ENCODE data around the gene MORF4L1.
"Not testable (repeated sequence)": the region's sequence is repeated elsewhere in the genome, so short reads cannot be mapped to it uniquely, and the experiment has no call there.

The MORF4L1 gene

DNA sequence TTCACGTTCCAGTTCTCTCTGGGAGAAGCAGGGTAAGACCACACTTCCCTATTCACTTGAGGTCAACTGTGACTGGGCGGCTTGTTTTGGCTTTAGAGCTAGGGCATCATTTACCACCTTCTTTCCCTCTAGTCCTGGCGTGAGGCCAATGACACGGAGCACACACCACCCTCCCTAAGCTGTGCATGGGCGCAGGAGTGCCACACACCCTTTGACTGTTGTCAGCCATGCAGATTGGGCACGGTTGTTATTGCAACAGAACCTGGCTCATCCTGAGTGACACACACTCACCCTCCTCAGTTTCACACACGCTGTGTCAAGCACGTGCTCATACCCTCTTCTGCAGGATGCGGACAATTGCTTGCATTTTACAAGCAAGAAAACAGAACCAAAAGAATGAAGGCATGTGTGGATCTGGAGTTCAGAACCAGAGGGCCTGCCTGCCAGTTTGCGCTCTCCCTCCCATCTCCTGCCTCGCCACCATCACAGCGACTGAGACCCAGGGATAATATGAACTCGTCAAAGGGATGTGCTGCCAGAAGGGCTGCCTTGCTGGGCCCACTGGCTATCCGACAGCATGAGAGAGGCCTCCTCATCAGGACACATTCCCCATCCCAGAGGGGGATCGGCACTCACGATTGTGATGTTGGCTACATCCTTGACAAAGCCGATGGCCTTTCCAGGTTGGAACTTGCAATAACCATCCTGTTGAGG is 54.5 kb downstream of the MORF4L1 start:
- H3K27ac ChIP-seq (ENCODE audit: low read depth, low read length): no peak overlapping the region

DNA sequence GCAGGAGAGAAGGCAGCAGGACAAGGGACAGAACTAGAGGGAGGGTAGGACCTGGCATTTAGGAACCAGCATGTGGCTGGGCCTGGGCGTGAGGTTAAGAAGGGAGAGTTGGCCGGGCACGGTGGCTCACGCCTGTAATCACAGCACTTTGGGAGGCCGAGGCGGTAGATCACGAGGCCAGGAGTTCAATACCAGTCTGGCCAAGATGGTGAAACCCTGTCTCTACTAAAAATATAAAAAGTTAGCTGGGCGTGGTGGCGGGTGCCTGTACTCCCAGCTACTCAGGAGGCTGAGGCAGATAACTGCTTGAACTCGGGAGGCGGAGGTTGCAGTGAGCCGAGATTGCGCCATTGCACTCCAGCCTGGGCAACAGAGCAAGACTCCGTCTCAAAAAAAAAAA is 55.5 kb downstream of the MORF4L1 start:
- H3K4me1 ChIP-seq (ENCODE audit: control insufficient read depth, insufficient read depth, low read length); H3K9ac ChIP-seq (ENCODE audit: low read depth, low read length); H3K36me3 ChIP-seq (ENCODE audit: control insufficient read depth, insufficient read depth, low read length); H3K27ac ChIP-seq (ENCODE audit: low read depth, low read length); H3K9me3 ChIP-seq (ENCODE audit: control insufficient read depth, insufficient read depth, low read length); H3K4me3 ChIP-seq (ENCODE audit: low read depth, low read length); H3K27me3 ChIP-seq (ENCODE audit: control insufficient read depth, insufficient read depth, low read length): not testable (repeated sequence)

More for the DNA sequence above, 54.5 kb downstream of the MORF4L1 start:
- H3K9me3 ChIP-seq (ENCODE audit: control insufficient read depth, insufficient read depth, low read length): no peaks in the 10 kb centered on the region
- H3K4me1 ChIP-seq (ENCODE audit: control insufficient read depth, insufficient read depth, low read length): no peaks in the 10 kb centered on the region
- H3K4me3 ChIP-seq (ENCODE audit: low read depth, low read length): no peak overlapping the region
- H3K9ac ChIP-seq (ENCODE audit: low read depth, low read length): no peak overlapping the region
- peaks cover 12% of the 10 kb centered on the region for H3K36me3 ChIP-seq (ENCODE audit: control insufficient read depth, insufficient read depth, low read length)
- no peaks in the 10 kb centered on the region for H3K27me3 ChIP-seq (ENCODE audit: control insufficient read depth, insufficient read depth, low read length)

GRCh38 chr15:78928616-78929093 is 56.0 kb downstream of the MORF4L1 start:
- H3K27ac ChIP-seq (ENCODE audit: low read depth, low read length): no peak overlapping the region
- H3K4me1 ChIP-seq (ENCODE audit: control insufficient read depth, insufficient read depth, low read length): no peaks in the 10 kb centered on the region
- H3K27me3 ChIP-seq (ENCODE audit: control insufficient read depth, insufficient read depth, low read length): no peaks in the 10 kb centered on the region
- no peak overlapping the region for H3K4me3 ChIP-seq (ENCODE audit: low read depth, low read length)
- no peak overlapping the region for H3K9ac ChIP-seq (ENCODE audit: low read depth, low read length)
- H3K36me3 ChIP-seq (ENCODE audit: control insufficient read depth, insufficient read depth, low read length): peaks cover 2% of the 10 kb centered on the region; the same call in 1 of the 2 replicates
- H3K9me3 ChIP-seq (ENCODE audit: control insufficient read depth, insufficient read depth, low read length): no peaks in the 10 kb centered on the region

GRCh38 chr15:78929536-78930264 is 57.0 kb downstream of the MORF4L1 start:
- Histone ChIP-seq H3K4me3 (ENCODE audit: low read depth, low read length) (no peak overlapping the region), H3K36me3 (ENCODE audit: control insufficient read depth, insufficient read depth, low read length) (no peaks in the 10 kb centered on the region), H3K9ac (ENCODE audit: low read depth, low read length) (no peak overlapping the region), H3K9me3 (ENCODE audit: control insufficient read depth, insufficient read depth, low read length) (no peaks in the 10 kb centered on the region), H3K27me3 (ENCODE audit: control insufficient read depth, insufficient read depth, low read length) (no peaks in the 10 kb centered on the region), H3K27ac (ENCODE audit: low read depth, low read length) (no peak overlapping the region), H3K4me1 (ENCODE audit: control insufficient read depth, insufficient read depth, low read length) (no peaks in the 10 kb centered on the region)

DNA sequence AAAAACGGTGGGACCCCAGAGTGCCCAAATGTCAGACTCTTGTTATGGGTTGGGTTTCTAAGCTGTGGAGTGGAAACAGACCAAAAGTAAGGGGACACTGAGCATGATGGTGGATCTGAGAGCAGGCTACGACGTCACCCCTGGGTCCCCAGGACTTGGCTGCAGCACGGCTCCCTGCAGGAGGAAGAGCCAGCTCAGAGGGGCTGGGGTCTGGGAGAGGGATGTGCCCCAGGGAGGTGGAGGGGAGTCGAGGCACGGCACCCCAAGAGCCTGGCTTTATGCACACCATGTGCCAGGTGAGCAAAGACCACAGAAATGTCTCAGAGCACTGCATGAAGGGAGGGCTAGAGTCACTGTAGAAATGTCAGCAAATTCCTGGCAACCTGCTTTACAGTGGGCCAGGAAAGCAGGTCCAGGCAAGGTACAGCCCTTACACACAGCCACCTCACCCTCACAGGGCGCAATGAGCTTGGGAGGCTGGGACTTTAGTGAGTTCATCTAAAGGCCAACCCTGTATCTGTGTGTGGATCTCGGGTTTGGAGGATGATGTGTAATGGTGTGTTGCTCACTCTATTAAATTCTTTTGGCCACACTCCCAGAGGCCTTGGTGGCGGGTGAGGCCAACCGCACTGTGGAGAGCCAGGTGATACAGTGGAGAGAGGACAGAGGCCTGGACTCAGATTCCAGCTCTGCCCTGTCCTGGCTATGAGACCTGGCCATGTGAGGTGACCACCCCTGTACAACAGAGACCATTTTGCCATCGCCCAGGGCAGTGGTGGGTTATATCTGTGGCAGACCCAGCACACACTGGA is 58.1 kb downstream of the MORF4L1 start:
- Histone ChIP-seq H3K27ac (ENCODE audit: low read depth, low read length) (no peak overlapping the region), H3K27me3 (ENCODE audit: control insufficient read depth, insufficient read depth, low read length) (no peaks in the 10 kb centered on the region), H3K4me3 (ENCODE audit: low read depth, low read length) (no peak overlapping the region), H3K9me3 (ENCODE audit: control insufficient read depth, insufficient read depth, low read length) (no peaks in the 10 kb centered on the region), H3K36me3 (ENCODE audit: control insufficient read depth, insufficient read depth, low read length) (no peaks in the 10 kb centered on the region), H3K4me1 (ENCODE audit: control insufficient read depth, insufficient read depth, low read length) (no peaks in the 10 kb centered on the region), H3K9ac (ENCODE audit: low read depth, low read length) (no peak overlapping the region)

DNA sequence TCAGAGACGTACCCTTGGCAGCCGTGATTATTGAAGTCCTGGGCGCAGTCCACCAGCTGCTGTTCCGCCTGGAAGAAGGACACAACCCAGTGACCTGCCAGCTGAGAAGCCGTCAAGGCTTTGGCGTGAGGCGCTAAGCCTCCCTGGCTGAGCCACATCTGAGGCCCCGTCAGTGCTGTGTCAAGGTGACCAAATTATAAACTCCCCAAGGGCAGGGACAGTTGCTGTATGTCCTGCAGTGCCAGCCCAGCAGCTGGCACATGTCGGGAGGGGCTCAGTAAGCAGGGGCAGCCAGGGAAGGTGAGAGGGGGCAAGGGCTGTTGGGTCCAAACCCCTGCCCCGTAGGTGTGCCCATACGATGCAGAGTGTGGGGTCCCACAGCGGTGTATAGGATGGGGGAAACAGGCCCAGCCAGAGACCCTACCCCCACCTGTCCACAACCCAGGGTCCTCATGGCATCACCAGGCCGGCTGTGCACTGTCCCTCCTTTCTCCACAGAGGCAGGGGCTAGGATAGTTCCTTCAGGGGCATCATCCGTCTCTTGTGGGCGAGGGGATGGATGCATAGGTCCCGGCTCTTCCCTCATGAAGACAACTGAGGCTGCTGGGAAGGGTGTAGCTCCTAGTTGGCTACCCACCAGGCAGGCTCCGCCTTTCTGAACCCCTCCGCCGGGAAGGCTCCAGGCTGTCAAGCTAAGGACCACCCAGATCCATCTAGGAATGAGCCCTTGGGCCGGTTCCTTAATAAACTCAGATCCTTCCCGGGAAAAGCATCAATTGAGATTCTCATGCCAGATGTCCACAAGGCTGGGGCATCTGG is 59.0 kb downstream of the MORF4L1 start:
- no peaks in the 10 kb centered on the region for H3K27me3 ChIP-seq (ENCODE audit: control insufficient read depth, insufficient read depth, low read length)
- H3K9me3 ChIP-seq (ENCODE audit: control insufficient read depth, insufficient read depth, low read length): no peaks in the 10 kb centered on the region
- H3K4me3 ChIP-seq (ENCODE audit: low read depth, low read length): no peak overlapping the region
- H3K9ac ChIP-seq (ENCODE audit: low read depth, low read length): no peak overlapping the region
- no peaks in the 10 kb centered on the region for H3K4me1 ChIP-seq (ENCODE audit: control insufficient read depth, insufficient read depth, low read length)
- H3K36me3 ChIP-seq (ENCODE audit: control insufficient read depth, insufficient read depth, low read length): no peaks in the 10 kb centered on the region
- no peak overlapping the region for H3K27ac ChIP-seq (ENCODE audit: low read depth, low read length)

DNA sequence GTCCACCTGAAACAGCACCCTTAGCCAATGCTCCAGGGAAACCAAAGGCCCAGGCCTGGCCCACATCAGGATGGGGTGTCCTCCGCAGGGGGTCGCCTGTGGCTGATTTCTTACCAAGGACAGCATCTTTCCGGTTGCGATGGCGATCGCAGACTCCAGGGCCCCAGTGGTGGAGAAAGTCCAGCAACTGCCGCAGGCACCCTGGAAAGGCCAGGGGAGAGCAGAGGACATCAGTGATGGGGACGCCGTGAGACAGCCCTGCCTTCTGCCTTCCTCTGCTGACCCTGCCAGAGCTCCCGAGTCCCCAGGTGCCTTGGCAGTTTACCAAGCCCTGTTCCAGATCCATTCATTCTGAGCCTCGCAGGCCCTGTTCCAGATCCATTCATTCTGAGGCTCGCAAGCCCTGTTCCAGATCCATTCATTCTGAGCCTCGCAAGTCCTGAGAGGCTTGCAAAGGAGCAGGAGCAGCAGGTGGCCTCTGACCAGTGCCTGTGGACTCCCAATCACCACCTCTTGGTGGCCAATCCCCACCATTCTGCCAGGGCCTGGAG is 59.6 kb downstream of the MORF4L1 start:
- Histone ChIP-seq H3K27ac (ENCODE audit: low read depth, low read length) (no peak overlapping the region), H3K27me3 (ENCODE audit: control insufficient read depth, insufficient read depth, low read length) (no peaks in the 10 kb centered on the region), H3K4me1 (ENCODE audit: control insufficient read depth, insufficient read depth, low read length) (no peaks in the 10 kb centered on the region)

DNA sequence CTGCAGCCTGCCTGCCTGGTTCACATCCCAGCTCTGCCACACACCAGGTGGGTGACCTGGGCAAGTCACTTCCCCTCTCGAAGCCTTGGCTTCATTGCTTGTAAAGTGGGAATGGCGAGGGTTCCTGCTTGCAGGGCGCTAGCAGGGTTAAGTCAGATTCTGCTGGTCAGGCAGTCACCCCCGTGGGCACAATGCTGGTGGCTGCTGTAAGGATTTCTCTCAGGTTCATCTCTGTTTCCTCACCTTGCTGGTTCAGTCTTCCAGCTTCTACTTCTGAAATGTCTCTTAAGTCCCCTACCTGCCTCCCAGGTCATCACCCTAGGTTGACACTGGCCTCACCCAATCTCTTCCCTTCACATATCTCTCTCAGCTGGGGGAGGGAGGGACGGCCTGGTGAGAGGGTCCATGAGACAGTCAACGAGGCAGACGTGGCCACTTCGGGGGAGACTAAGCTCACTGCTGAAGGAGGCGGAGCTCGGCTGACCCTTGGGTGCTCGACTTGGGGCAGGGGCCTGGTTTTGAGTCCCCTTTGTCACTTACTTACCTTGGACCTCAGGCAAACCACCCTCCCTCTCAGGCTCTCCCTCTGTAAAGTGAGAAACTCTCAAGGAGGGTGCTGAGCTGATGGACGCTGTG is 60.6 kb downstream of the MORF4L1 start:
- Histone ChIP-seq H3K4me3 (ENCODE audit: low read depth, low read length) (no peak overlapping the region), H3K27me3 (ENCODE audit: control insufficient read depth, insufficient read depth, low read length) (no peaks in the 10 kb centered on the region), H3K9me3 (ENCODE audit: control insufficient read depth, insufficient read depth, low read length) (no peaks in the 10 kb centered on the region), H3K36me3 (ENCODE audit: control insufficient read depth, insufficient read depth, low read length) (no peaks in the 10 kb centered on the region), H3K4me1 (ENCODE audit: control insufficient read depth, insufficient read depth, low read length) (no peaks in the 10 kb centered on the region), H3K27ac (ENCODE audit: low read depth, low read length) (no peak overlapping the region), H3K9ac (ENCODE audit: low read depth, low read length) (no peak overlapping the region)

More for the DNA sequence above, 59.6 kb downstream of the MORF4L1 start:
- Histone ChIP-seq H3K36me3 (ENCODE audit: control insufficient read depth, insufficient read depth, low read length) (no peaks in the 10 kb centered on the region), H3K4me3 (ENCODE audit: low read depth, low read length) (no peak overlapping the region), H3K9me3 (ENCODE audit: control insufficient read depth, insufficient read depth, low read length) (no peaks in the 10 kb centered on the region), H3K9ac (ENCODE audit: low read depth, low read length) (no peak overlapping the region)

DNA sequence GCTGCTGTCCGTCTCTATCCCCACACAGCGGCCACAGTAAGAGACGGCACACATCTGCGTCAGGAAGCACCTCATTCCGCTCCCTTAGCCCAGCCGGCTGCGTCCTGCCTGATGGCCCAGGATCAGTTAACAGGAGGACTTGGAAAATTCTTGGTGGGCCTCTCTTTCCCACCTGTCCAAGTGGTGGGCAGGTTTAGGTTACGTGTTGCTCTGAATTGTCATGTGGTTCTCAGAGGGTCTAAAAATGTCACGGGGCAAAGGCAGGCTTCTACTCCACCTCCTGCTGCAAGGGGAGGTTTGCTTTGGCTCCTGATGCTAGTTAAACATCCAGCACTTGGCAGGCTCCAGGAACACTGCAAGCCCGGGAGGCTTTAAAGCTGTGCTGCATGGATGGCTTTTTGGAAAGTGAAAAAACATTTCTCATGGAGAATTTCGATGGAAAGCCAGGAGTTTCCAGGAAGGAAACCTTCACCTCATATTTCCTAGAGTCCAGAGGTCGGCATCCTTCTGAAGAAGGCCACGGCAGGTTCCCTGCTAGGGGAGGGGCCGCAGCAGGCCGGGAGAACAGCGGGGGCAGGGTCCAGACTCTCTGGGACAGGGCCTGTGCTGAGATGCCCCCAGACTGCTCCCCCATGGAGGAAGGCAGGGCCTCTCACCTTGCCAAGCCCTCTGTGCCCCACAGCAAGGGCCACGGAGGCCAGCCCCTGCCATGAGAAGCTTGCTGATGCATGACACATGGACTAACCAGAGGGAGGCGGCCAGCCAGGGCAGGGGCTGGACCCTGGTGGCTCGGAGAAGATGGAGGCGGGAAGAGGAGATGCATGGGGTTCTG is 61.3 kb downstream of the MORF4L1 start:
- H3K27ac ChIP-seq (ENCODE audit: low read depth, low read length): no peak overlapping the region
- H3K9ac ChIP-seq (ENCODE audit: low read depth, low read length): no peak overlapping the region
- no peaks in the 10 kb centered on the region for H3K36me3 ChIP-seq (ENCODE audit: control insufficient read depth, insufficient read depth, low read length)
- H3K27me3 ChIP-seq (ENCODE audit: control insufficient read depth, insufficient read depth, low read length): no peaks in the 10 kb centered on the region
- no peaks in the 10 kb centered on the region for H3K9me3 ChIP-seq (ENCODE audit: control insufficient read depth, insufficient read depth, low read length)
- H3K4me3 ChIP-seq (ENCODE audit: low read depth, low read length): no peak overlapping the region
- no peaks in the 10 kb centered on the region for H3K4me1 ChIP-seq (ENCODE audit: control insufficient read depth, insufficient read depth, low read length)
